ENCODE results near the gene ETHE1. TPM values are rescaled to one million over a fixed set of nuclear protein-coding genes. Genes with fewer than 3 reads are reported as not detected.

ETHE1 gene
- total RNA-seq, 4 donors from 2014 or later: 48.2 to 63.2 (median 55.9) TPM

GRCh38 chr19:43507880-43508279 is 19.1 kb downstream of the ETHE1 start:
- Histone ChIP-seq H3K27ac (replicated peaks in 1 of 4) (no peak overlapping the region), H3K4me1 (peaks cover 13 to 16% (median 15%) of the 10 kb centered on the region in 4 donors), H3K9me3 (no peaks in the 10 kb centered on the region), H3K36me3 (peaks cover 7 to 47% (median 40%) of the 10 kb centered on the region in 4 donors), H3K4me3 (no peak overlapping the region), H3K27me3 (no peaks in the 10 kb centered on the region)
- 83% methylated on average over 2 of the region's 2 CpGs for WGBS
- DNase-seq (ENCODE audit: extremely low spot score): no peak
- TF ChIP-seq EP300 (IDR thresholded peaks at IDR 0.05): no peak
- no peak for TF ChIP-seq POLR2A (IDR thresholded peaks at IDR 0.05; ENCODE audit: low read depth)
- intact Hi-C loops (cut with DNase I): no loop called here

GRCh38 chr19:43506629-43507028 is 20.4 kb downstream of the ETHE1 start:
- WGBS: 91% methylated on average over 5 of the region's 5 CpGs
- Histone ChIP-seq H3K27ac (replicated peaks in 1 of 4) (no peak overlapping the region), H3K9me3 (no peaks in the 10 kb centered on the region), H3K4me1 (peaks cover 14 to 28% (median 26%) of the 10 kb centered on the region in 4 donors), H3K4me3 (no peak overlapping the region), H3K36me3 (peaks cover 7 to 50% (median 40%) of the 10 kb centered on the region in 4 donors), H3K27me3 (no peaks in the 10 kb centered on the region)
- no peak for DNase-seq (ENCODE audit: extremely low spot score)
- intact Hi-C loops (cut with DNase I): no loop called here
- TF ChIP-seq CTCF (IDR thresholded peaks at IDR 0.05) (no peak), POLR2AphosphoS5 (IDR thresholded peaks at IDR 0.05) (no peak), EP300 (IDR thresholded peaks at IDR 0.05) (no peak), POLR2A (IDR thresholded peaks at IDR 0.05; ENCODE audit: low read depth) (no peak)

- Histone ChIP-seq H3K9me3 (no peaks in the 10 kb centered on the region), H3K27ac (replicated peaks in 1 of 4) (no peak overlapping the region), H3K4me3 (no peak overlapping the region), H3K4me1 (peaks cover 14 to 31% (median 28%) of the 10 kb centered on the region in 4 donors), H3K27me3 (no peaks in the 10 kb centered on the region), H3K36me3 (peaks cover 7 to 48% (median 40%) of the 10 kb centered on the region in 4 donors)
- TF ChIP-seq POLR2A (IDR thresholded peaks at IDR 0.05; ENCODE audit: low read depth) (no peak), POLR2AphosphoS5 (IDR thresholded peaks at IDR 0.05) (no peak)
- intact Hi-C loops (cut with DNase I): no loop called here
- 94% methylated on average over 5 of the region's 5 CpGs for WGBS
- DNase-seq (ENCODE audit: extremely low spot score): no peak
These were observed 21.1 kb downstream of the ETHE1 start for GRCh38 chr19:43505941-43506340.

GRCh38 chr19:43505186-43505456 is 21.9 kb downstream of the ETHE1 start:
- WGBS: 64% methylated on average over 3 of the region's 3 CpGs
- no peak for DNase-seq (ENCODE audit: extremely low spot score)
- Histone ChIP-seq H3K27me3 (no peaks in the 10 kb centered on the region), H3K4me1 (peaks cover 14 to 31% (median 28%) of the 10 kb centered on the region in 4 donors), H3K9me3 (no peaks in the 10 kb centered on the region), H3K4me3 (peak overlapping the region in 3 of 4 donors; percentile 72 to 82 (median 81)), H3K27ac (replicated peaks in 1 of 4) (peak overlapping the region; percentile 88 to 96 (median 92)), H3K36me3 (peaks cover 7 to 40% (median 34%) of the 10 kb centered on the region in 4 donors)
- TF ChIP-seq POLR2A (IDR thresholded peaks at IDR 0.05; ENCODE audit: low read depth) (no peak), EP300 (IDR thresholded peaks at IDR 0.05) (no peak), CTCF (IDR thresholded peaks at IDR 0.05) (no peak), POLR2AphosphoS5 (IDR thresholded peaks at IDR 0.05) (no peak)
- intact Hi-C loops (cut with DNase I): no loop called here

- peaks cover 14 to 31% (median 28%) of the 10 kb centered on the region in 4 donors for H3K4me1 ChIP-seq
- DNase-seq (ENCODE audit: extremely low spot score): no peak
- H3K9me3 ChIP-seq: no peaks in the 10 kb centered on the region
- H3K36me3 ChIP-seq: peaks cover 7 to 37% (median 29%) of the 10 kb centered on the region in 4 donors
- no peaks in the 10 kb centered on the region for H3K27me3 ChIP-seq
- intact Hi-C loops (cut with DNase I): loop anchor here (5.0 kb wide), 1 partner anchor 42 kb away; no protein-coding TSS in a partner anchor
- H3K4me3 ChIP-seq: peak within 1 kb of the TSS; percentile 70 to 82 (median 76)
- peak within 1 kb of the TSS; percentile 88 to 96 (median 92) for H3K27ac ChIP-seq (replicated peaks in 1 of 4)
- WGBS: 6% methylated on average over 17 of the region's 42 CpGs
- no peak for TF ChIP-seq CTCF (IDR thresholded peaks at IDR 0.05)
- no peak for TF ChIP-seq EP300 (IDR thresholded peaks at IDR 0.05)
- no peak for TF ChIP-seq POLR2A (IDR thresholded peaks at IDR 0.05; ENCODE audit: low read depth)
- TF ChIP-seq POLR2AphosphoS5 (IDR thresholded peaks at IDR 0.05): no peak
These were observed 22.4 kb downstream of the ETHE1 start, which contains the start of gene PHLDB3 for GRCh38 chr19:43504426-43505185. TSS of gene PHLDB3 (minus strand) at chr19:43504746. CDS start at chr19:43504118, 628 bp downstream.
